Caki2 (cell line): ENCODE results near the gene MARCHF6. TPM values are rescaled to one million over a fixed set of nuclear protein-coding genes. Genes with fewer than 3 reads are reported as not detected.

Source experiments
- DNase-seq: peaks from one replicate; pipeline ENCODE4 v3.0.0-alpha.2; 2015; ENCODE audit warnings: low read depth
- in situ Hi-C: cut with HindIII; loops from 2 replicates; pipeline ENCODE4 v1.10.0; 2016; ENCODE audit warnings: low sequenced_read_pairs, low pct_unique_long_range_greater_than_20kb, mixed read lengths
- total RNA-seq: library from RNA; depleted of rRNA; stranded (reverse); fragments of >200 nt; shearing (Covaris generic); gene quantifications from 2 replicates; pipeline ENCODE4 v1.2.3, GENCODE V29; 2014; ENCODE audit warnings: low replicate concordance; rRNA removed

Gene MARCHF6
- total RNA-seq, 1 experiment from 2014 or later: 25.8 TPM

GRCh38 chr5:10400411-10400810 lies 46.9 kb downstream of the MARCHF6 start:
- in situ Hi-C loops: no loop called here
- no peak for DNase-seq

- no peak for DNase-seq
- in situ Hi-C loops: no loop called here
Measured at GRCh38 chr5:10400831-10401230, 47.3 kb downstream of the MARCHF6 start.

GRCh38 chr5:10401498-10401897 lies 48.0 kb downstream of the MARCHF6 start:
- in situ Hi-C loops: no loop called here
- no peak for DNase-seq

Other genes starting within 250 kb of the MARCHF6 start
- gene ATPSCKMT, start 103.8 kb upstream of the MARCHF6 start, total RNA-seq: 16.4 and 26.8 TPM in 2 replicates
- gene CCT5, start 103.4 kb upstream of the MARCHF6 start, total RNA-seq: 636 and 700 TPM in 2 replicates
- gene CMBL, start 45.8 kb upstream of the MARCHF6 start, total RNA-seq: 141 and 219 TPM in 2 replicates
- 3.2 and 3.6 TPM in 2 replicates for gene ROPN1L, start 88.2 kb downstream of the MARCHF6 start, total RNA-seq
- 8.5 and 9.3 TPM in 2 replicates for gene ANKRD33B, start 210.4 kb downstream of the MARCHF6 start, total RNA-seq